Subcutaneous adipose tissue (tissue), 4 donors: ENCODE results near the gene RFC3. TPM values are rescaled to one million over a fixed set of nuclear protein-coding genes. Genes with fewer than 3 reads are reported as not detected.

ENCODE experiments used
- total RNA-seq, 4 donors: library from RNA; depleted of rRNA; stranded (reverse); fragments of >200 nt; gene quantifications; one replicate each; pipeline ENCODE4 v1.1.0, GENCODE V29; 2016
- TF ChIP-seq, protein P1 (sequence below): fragments of 450-650 bp; IDR thresholded peaks from one replicate; pipeline ENCODE4 v1.5.1; 2016; ENCODE audit warnings: low read depth, mild to moderate bottlenecking, control low read depth, antibody characterized with exemption, moderate library complexity

RFC3 gene
- total RNA-seq, 4 donors from 2014 or later: 5.7 to 10.4 (median 8.0) TPM

DNA sequence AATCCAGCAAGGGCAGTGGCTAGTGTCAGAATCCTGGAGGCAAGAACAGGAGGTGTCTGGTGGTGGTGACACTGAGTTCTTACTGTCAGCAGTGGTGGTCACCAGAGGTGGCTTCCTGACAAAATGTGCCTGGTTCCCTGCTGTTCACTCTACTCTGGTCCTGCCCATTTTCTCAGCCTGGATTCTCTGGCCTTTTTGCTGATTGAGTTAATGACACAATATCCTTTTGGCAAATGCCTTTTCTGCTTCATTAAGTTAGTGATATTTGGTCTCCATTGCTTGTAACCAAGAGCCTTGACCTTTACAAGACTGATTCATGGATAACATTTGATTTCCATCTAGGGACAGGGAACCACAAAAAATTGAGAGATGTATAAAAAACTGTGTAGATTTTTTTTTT is 51.1 kb downstream of the RFC3 start:
- TF ChIP-seq, protein P1, sequence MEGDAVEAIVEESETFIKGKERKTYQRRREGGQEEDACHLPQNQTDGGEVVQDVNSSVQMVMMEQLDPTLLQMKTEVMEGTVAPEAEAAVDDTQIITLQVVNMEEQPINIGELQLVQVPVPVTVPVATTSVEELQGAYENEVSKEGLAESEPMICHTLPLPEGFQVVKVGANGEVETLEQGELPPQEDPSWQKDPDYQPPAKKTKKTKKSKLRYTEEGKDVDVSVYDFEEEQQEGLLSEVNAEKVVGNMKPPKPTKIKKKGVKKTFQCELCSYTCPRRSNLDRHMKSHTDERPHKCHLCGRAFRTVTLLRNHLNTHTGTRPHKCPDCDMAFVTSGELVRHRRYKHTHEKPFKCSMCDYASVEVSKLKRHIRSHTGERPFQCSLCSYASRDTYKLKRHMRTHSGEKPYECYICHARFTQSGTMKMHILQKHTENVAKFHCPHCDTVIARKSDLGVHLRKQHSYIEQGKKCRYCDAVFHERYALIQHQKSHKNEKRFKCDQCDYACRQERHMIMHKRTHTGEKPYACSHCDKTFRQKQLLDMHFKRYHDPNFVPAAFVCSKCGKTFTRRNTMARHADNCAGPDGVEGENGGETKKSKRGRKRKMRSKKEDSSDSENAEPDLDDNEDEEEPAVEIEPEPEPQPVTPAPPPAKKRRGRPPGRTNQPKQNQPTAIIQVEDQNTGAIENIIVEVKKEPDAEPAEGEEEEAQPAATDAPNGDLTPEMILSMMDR: no peak

DNA sequence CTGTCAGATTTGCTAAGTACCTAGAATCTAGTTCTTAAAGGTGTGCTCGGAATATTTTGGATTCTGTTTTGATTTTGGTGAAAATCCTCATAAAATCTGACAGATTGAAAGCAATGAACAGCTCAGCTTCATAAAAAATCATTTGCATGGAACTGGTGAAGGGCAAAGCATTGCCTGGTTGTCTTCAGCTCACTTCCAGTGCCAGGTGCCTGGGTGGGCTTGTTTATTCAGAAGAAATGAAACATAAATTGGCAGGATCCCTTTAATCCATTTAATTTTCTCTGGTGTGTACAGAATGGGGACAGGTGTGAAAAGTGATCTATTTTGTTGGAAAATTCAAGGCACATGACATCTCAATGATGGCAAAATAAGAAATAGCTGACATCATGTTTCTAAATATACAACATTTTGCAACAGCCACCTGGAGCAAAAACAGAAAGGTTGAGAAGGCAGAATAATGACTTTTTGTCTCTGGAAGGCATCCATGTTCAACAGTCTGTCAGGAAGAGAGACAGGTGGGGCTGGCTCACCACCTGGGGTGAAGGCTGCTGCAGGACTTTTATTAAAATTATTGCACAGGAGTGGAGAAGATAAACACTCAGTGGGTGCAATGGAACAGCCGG is 52.2 kb downstream of the RFC3 start:
- TF ChIP-seq, protein P1: no peak

DNA sequence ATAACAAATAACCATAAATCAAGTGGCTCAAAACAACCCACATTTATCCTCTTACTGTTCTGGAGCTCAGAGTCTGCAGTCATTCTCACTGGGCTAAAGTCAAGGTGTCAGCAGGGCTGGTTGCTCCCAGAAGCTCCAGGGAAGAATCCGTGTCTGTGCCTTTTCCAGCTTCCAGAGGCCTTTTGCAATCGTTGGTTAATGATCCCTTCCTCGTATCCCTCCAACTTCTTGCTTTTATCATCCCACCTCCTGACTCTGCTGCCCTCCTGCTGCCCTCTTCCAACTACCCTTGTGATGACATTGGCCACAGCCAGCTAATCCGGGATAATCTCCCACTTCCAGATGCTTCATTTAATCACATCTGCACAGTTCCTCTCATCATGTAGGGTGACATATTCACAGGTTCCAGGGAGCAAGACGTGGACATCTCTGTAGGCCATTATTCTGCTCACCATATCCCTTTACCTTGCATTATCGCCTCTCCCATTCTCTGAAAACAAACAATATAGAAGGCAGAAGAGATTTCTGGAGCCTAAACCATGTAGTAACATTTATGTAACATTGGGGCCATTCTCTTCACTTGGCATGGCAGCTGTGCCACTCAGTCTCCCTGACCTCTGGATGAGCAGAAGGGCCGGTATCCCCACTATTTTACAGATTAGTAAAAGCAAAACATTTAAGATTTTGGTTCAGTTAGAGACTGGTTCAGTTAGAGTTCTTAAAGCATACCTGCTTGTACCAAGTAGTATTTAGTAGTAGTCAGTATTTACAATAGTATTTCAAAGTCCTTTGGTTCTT is 53.5 kb downstream of the RFC3 start:
- TF ChIP-seq, protein P1: no peak

DNA sequence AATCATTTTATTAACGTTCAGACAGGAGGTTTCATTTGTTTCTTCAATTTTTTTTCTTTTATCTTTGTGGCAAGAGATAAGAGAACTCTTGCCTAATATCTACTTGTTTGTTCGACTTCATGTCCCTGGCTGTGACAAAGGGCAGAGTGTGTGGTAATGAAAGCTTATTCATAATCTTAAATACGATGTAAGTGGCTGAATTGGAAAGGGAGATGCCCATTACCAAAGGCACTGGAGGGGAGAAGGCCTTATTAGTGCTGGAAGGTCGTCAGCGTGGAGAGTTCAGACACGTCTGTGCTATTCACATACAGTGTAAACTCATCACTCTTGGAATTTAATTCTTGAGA is 54.0 kb downstream of the RFC3 start:
- TF ChIP-seq, protein P1: no peak

DNA sequence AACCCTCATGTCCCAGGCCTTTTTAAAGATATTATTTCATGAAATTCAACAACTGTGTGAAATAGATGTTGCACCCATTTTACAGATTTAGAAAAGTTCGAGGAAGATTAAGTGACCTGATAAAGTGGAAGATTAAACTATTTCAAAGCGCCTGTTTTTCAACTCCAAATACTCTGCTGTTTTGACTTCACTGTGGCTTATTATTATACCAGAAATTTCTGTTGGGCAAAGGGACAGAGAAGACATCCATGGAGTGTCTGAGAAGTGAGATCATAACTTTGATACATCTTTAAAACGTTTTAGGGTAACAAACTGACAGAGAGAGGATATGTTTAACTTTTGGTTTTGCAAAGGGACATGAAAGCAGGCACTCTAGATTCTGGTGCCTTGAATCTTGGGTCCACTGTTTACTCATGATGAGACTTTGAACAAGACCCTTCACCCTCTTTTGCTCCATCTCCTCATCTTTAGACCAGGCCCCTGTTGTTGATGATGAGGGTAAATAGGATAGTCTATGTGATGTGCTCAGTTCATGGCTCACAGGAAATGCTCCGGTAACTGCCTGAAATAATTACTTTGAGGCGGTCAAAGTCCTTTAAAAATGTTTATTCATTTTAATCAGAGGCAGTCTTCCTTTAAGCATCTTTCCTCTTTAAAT is 55.4 kb downstream of the RFC3 start:
- TF ChIP-seq, protein P1: no peak

DNA sequence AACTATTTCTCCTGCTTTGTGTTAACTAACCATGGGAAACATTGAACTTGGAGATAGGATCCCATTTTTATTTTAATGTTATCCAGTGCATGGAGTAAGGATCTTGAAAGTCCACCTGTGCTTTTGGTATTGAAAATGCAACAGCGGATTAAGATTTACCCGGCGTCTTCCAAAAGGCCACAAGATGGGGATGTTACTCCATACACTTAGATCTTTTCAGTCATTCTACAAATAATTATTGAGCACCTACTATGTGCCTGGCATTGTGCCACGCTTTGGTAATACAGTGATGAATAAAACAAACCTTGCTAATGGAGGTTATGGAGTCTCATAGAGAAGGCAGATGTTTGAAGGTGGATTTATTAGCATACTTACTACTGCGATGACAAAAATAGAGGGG is 56.9 kb downstream of the RFC3 start:
- TF ChIP-seq, protein P1: no peak
